Neuronal stem cell (in vitro differentiated cells): ENCODE results near the gene ZMIZ2.

Experiments
- DNase-seq: peaks from one replicate; pipeline ENCODE4 v3.0.0-alpha.2; 2013; ENCODE audit warnings: low spot score
- H2AFZ ChIP-seq: one replicate; pipeline ENCODE4 v1.6.1; 2013; ENCODE audit warnings: mild to moderate bottlenecking, low read length, inconsistent platforms
- H2AK5ac ChIP-seq: 2 replicates; pipeline ENCODE4 v1.6.1; 2013; ENCODE audit warnings: low read depth, mild to moderate bottlenecking, inconsistent platforms, low read length, moderate library complexity, mixed read lengths
- H2BK120ac ChIP-seq: 2 replicates; pipeline ENCODE4 v1.6.1; 2013; ENCODE audit warnings: low read depth, mild to moderate bottlenecking, inconsistent platforms, low read length, moderate library complexity, mixed read lengths
- H2BK12ac ChIP-seq: one replicate; pipeline ENCODE4 v1.6.1; 2013; ENCODE audit warnings: low read length, inconsistent platforms
- H2BK15ac ChIP-seq: 2 replicates; pipeline ENCODE4 v1.6.1; 2013; ENCODE audit warnings: mild to moderate bottlenecking, low read length, inconsistent platforms, mixed read lengths
- H2BK5ac ChIP-seq: one replicate; pipeline ENCODE4 v1.6.1; 2013; ENCODE audit warnings: inconsistent platforms, mild to moderate bottlenecking, low read length, moderate library complexity
- H3K14ac ChIP-seq: one replicate; pipeline ENCODE4 v1.6.1; 2013; ENCODE audit warnings: low read length, inconsistent platforms
- H3K18ac ChIP-seq: 2 replicates; pipeline ENCODE4 v1.6.1; 2013; ENCODE audit warnings: low read length, inconsistent platforms
- H3K23ac ChIP-seq: 2 replicates; pipeline ENCODE4 v1.6.1; 2013; ENCODE audit warnings: low read depth, mild to moderate bottlenecking, mixed read lengths, low read length, inconsistent platforms; ENCODE audit not compliant: poor library complexity
- H3K27ac ChIP-seq: replicated peaks from 3 replicates; pipeline ENCODE4 v1.5.1; 2013; ENCODE audit warnings: low read length, inconsistent platforms
- H3K27me3 ChIP-seq, 3 experiments: 2 replicates each; pipeline ENCODE4 v1.6.1; 2013; ENCODE audit warnings: low read length in 3 of 3, mild to moderate bottlenecking in 2 of 3, inconsistent platforms in 1 of 3, low read depth in 1 of 3, mixed read lengths in 1 of 3, moderate library complexity in 1 of 3; ENCODE audit not compliant: control insufficient read depth in 3 of 3, insufficient read depth in 3 of 3
- H3K36me3 ChIP-seq, 2 donors: replicated peaks in 1 of 2; 2 replicates each; pipeline ENCODE4 v1.6.1; 2013; ENCODE audit warnings: low read length in 2 of 2; ENCODE audit not compliant: control insufficient read depth in 2 of 2, insufficient read depth in 2 of 2
- H3K4ac ChIP-seq: 2 replicates; pipeline ENCODE4 v1.6.1; 2013; ENCODE audit warnings: inconsistent platforms, mild to moderate bottlenecking, low read length, moderate library complexity
- H3K4me1 ChIP-seq, 2 donors: 1 replicate in 1 of 2; 2 replicates in 1 of 2; pipeline ENCODE4 v1.6.1; 2013; ENCODE audit warnings: low read length in 2 of 2, low read depth in 1 of 2; ENCODE audit not compliant: control insufficient read depth in 2 of 2, insufficient read depth in 1 of 2
- H3K4me2 ChIP-seq: one replicate; pipeline ENCODE4 v1.6.1; 2013; ENCODE audit warnings: mild to moderate bottlenecking, low read length, inconsistent platforms; ENCODE audit not compliant: insufficient read depth, poor library complexity, severe bottlenecking
- H3K4me3 ChIP-seq, 2 donors: 2 replicates each; pipeline ENCODE4 v1.5.1; 2013; ENCODE audit warnings: low read length in 2 of 2, mild to moderate bottlenecking in 2 of 2, inconsistent platforms in 1 of 2, moderate library complexity in 1 of 2
- H3K79me1 ChIP-seq: one replicate; pipeline ENCODE4 v1.6.1; 2013; ENCODE audit warnings: low read depth, mild to moderate bottlenecking, inconsistent platforms, low read length, moderate library complexity
- H3K9ac ChIP-seq: one replicate; pipeline ENCODE4 v1.6.1; 2013; ENCODE audit warnings: mild to moderate bottlenecking, low read depth, low read length, inconsistent platforms; ENCODE audit not compliant: poor library complexity
- H3K9me3 ChIP-seq, 2 donors: replicated peaks in 1 of 2; 2 replicates each; pipeline versions ENCODE3 to v1.6.1; 2013; ENCODE audit warnings: low read length in 2 of 2, mild to moderate bottlenecking in 2 of 2, inconsistent platforms in 1 of 2, low read depth in 1 of 2, mixed read lengths in 1 of 2, moderate library complexity in 1 of 2; ENCODE audit not compliant: control insufficient read depth in 2 of 2, insufficient read depth in 1 of 2
- H4K8ac ChIP-seq: one replicate; pipeline ENCODE4 v1.6.1; 2013; ENCODE audit warnings: low read depth, mild to moderate bottlenecking, inconsistent platforms, low read length, moderate library complexity
- H4K91ac ChIP-seq: one replicate; pipeline ENCODE4 v1.6.1; 2013; ENCODE audit warnings: low read length, low read depth, mild to moderate bottlenecking, inconsistent platforms; ENCODE audit not compliant: poor library complexity
- WGBS, 2 donors: extraction: QIAGEN DNeasy Blood & Tissue Kit; methylation state at CpG; one replicate each; pipeline ENCODE4 v1.1.7; 2013; ENCODE audit warnings: missing lambda C conversion rate in 2 of 2, mixed read lengths in 1 of 2; ENCODE audit not compliant: insufficient read length in 2 of 2, insufficient replicate concordance in 1 of 2; ENCODE audit errors: extremely low coverage in 2 of 2; 5-methylcytosine and 5-hydroxymethylcytosine counted together

The ZMIZ2 gene

GRCh38 chr7:44767912-44768627 lies 19.4 kb downstream of the ZMIZ2 start:
- Histone ChIP-seq H2BK120ac (no peak overlapping the region), H4K91ac (no peak overlapping the region), H3K9me3 (peaks cover 0 to 2% of the 10 kb centered on the region in 2 donors), H3K9ac (peak overlapping the region; percentile 66), H3K79me1 (no peaks in the 10 kb centered on the region), H2BK12ac (no peak overlapping the region), H3K23ac (peak overlapping the region; percentile 86), H2BK15ac (no peak overlapping the region), H2AK5ac (peak overlapping the region; percentile 35), H3K36me3 (peaks cover 42 to 57% of the 10 kb centered on the region in 2 donors), H3K4me3 (no peak overlapping the region), H2AFZ (no peak overlapping the region), H3K4me2 (no peak overlapping the region), H3K18ac (peak overlapping the region; percentile 53), H3K14ac (no peak overlapping the region), H3K4me1 (peaks cover 0 to 18% of the 10 kb centered on the region in 2 donors), H4K8ac (no peak overlapping the region), H3K27me3 (no peaks in the 10 kb centered on the region), H3K4ac (no peak overlapping the region), H2BK5ac (peak overlapping the region; percentile 22), H3K27ac (peak overlapping the region; percentile 36)
- WGBS, 2 donors: no CpG with 5 or more reads among the region's 12 CpGs
- no peak for DNase-seq

DNA sequence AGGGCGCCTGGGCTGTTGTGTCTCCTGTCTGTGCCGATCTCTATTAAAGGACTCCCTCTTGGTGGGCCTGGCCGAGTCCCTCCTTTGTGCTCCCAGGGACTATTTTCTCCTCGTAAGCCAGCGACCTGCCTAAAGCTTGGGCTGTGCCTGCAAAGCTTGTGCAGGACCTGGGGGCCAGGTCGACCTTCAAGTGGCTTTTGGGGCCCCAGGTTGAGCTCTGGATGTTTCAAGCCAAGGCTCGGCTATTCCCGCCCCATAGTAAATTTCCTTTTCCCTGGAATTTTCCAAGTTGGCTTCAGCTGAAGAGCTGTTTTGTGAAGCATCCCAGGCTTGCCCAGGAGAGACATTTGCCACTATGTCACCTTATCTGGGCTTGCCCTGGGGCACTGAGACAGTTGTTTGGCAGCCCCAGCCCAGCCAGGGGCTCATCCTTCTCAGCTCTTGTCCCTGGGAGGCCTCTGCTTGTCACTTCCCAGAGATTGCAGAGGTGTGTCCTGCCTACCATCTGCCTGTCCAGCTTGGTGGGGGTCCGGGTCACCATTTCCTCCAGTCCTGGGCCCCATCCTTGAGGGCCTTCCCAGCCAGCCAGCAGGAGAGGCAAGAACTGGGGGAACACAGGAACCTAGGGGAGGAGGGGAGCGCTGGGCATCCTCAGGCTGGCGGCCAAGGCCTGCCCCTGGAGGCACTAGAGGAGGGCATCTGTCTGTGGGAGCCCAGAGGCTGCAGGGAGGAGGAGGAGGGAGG lies 20.2 kb downstream of the ZMIZ2 start:
- no peak overlapping the region for H3K4ac ChIP-seq
- no peak overlapping the region for H3K4me3 ChIP-seq
- H2BK15ac ChIP-seq: no peak overlapping the region
- H3K9me3 ChIP-seq: peaks cover 0 to 2% of the 10 kb centered on the region in 2 donors
- H3K27ac ChIP-seq: peak overlapping the region; percentile 36
- no peak overlapping the region for H2BK12ac ChIP-seq
- H3K79me1 ChIP-seq: no peaks in the 10 kb centered on the region
- H3K23ac ChIP-seq: no peak overlapping the region
- WGBS, 2 donors: no CpG with 5 or more reads among the region's 11 CpGs
- peaks cover 35 to 49% of the 10 kb centered on the region in 2 donors for H3K36me3 ChIP-seq
- H2AFZ ChIP-seq: no peak overlapping the region
- H3K4me2 ChIP-seq: no peak overlapping the region
- peak overlapping the region; percentile 67 for H3K9ac ChIP-seq
- H3K27me3 ChIP-seq: no peaks in the 10 kb centered on the region
- no peak overlapping the region for H4K91ac ChIP-seq
- H2BK120ac ChIP-seq: no peak overlapping the region
- H3K18ac ChIP-seq: peak overlapping the region; percentile 85
- peak overlapping the region; percentile 84 for H3K14ac ChIP-seq
- no peak overlapping the region for H2BK5ac ChIP-seq
- no peak overlapping the region for H4K8ac ChIP-seq
- peak overlapping the region; percentile 97 for H2AK5ac ChIP-seq
- peaks cover 0 to 18% of the 10 kb centered on the region in 2 donors for H3K4me1 ChIP-seq
- no peak for DNase-seq

DNA sequence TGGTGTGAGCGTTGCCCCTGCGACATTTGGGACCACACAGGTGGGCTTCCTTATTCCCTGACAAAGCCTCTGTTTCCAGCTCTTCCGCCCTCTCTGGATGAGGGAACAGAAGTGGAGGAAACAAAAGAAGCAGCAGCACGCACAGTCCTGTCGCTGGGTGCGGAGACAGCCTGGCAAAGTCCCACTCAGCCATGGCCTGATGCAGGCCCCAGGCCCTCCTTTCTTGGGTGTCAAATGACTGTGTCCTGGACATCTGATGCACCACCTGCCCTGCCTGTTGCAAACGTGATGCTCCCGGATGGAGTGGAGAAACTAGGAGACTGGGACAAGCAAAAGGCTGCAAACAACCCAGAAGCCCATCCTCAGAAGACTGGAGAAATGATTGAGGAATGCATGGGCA lies 20.7 kb downstream of the ZMIZ2 start:
- H2BK12ac ChIP-seq: no peak overlapping the region
- H3K4me2 ChIP-seq: no peak overlapping the region
- H4K8ac ChIP-seq: no peak overlapping the region
- no peak overlapping the region for H3K9ac ChIP-seq
- H3K9me3 ChIP-seq: peaks cover 0 to 2% of the 10 kb centered on the region in 2 donors
- peak overlapping the region; percentile 85 for H3K18ac ChIP-seq
- peak overlapping the region; percentile 84 for H3K14ac ChIP-seq
- no peak overlapping the region for H3K23ac ChIP-seq
- peak overlapping the region; percentile 97 for H2AK5ac ChIP-seq
- WGBS, 2 donors: no CpG with 5 or more reads among the region's 8 CpGs
- H3K4me3 ChIP-seq: no peak overlapping the region
- no peak overlapping the region for H2BK15ac ChIP-seq
- no peak overlapping the region for H4K91ac ChIP-seq
- DNase-seq: no peak
- no peaks in the 10 kb centered on the region for H3K79me1 ChIP-seq
- H3K4me1 ChIP-seq: peaks cover 0 to 18% of the 10 kb centered on the region in 2 donors
- H3K36me3 ChIP-seq: peaks cover 31 to 44% of the 10 kb centered on the region in 2 donors
- H2BK120ac ChIP-seq: no peak overlapping the region
- peak overlapping the region; percentile 26 for H3K27ac ChIP-seq
- no peak overlapping the region for H2BK5ac ChIP-seq
- no peaks in the 10 kb centered on the region for H3K27me3 ChIP-seq
- H3K4ac ChIP-seq: no peak overlapping the region
- H2AFZ ChIP-seq: no peak overlapping the region

GRCh38 chr7:44769776-44770294 lies 21.2 kb downstream of the ZMIZ2 start:
- H3K79me1 ChIP-seq: no peaks in the 10 kb centered on the region
- H3K27ac ChIP-seq: no peak overlapping the region

More at GRCh38 chr7:44769776-44770294, 21.2 kb downstream of the ZMIZ2 start:
- H3K4me2 ChIP-seq: no peak overlapping the region
- no peak overlapping the region for H3K9ac ChIP-seq
- no peak overlapping the region for H3K14ac ChIP-seq
- no peak overlapping the region for H4K8ac ChIP-seq
- no peak overlapping the region for H2AFZ ChIP-seq
- no peak overlapping the region for H2BK5ac ChIP-seq
- H3K4me1 ChIP-seq: peaks cover 0 to 18% of the 10 kb centered on the region in 2 donors
- no peak for DNase-seq
- H3K27me3 ChIP-seq: no peaks in the 10 kb centered on the region
- no peak overlapping the region for H3K23ac ChIP-seq
- no peak overlapping the region for H3K4ac ChIP-seq
- no peak overlapping the region for H4K91ac ChIP-seq
- H2BK12ac ChIP-seq: no peak overlapping the region
- H2AK5ac ChIP-seq: no peak overlapping the region
- WGBS, 2 donors: no CpG with 5 or more reads among the region's 10 CpGs
- H3K36me3 ChIP-seq: peaks cover 26 to 39% of the 10 kb centered on the region in 2 donors
- no peak overlapping the region for H2BK15ac ChIP-seq
- no peak overlapping the region for H2BK120ac ChIP-seq
- peaks cover 0 to 2% of the 10 kb centered on the region in 2 donors for H3K9me3 ChIP-seq
- H3K4me3 ChIP-seq: no peak overlapping the region
- no peak overlapping the region for H3K18ac ChIP-seq
